ENCODE results near the gene KICS2.

Gene KICS2

DNA sequence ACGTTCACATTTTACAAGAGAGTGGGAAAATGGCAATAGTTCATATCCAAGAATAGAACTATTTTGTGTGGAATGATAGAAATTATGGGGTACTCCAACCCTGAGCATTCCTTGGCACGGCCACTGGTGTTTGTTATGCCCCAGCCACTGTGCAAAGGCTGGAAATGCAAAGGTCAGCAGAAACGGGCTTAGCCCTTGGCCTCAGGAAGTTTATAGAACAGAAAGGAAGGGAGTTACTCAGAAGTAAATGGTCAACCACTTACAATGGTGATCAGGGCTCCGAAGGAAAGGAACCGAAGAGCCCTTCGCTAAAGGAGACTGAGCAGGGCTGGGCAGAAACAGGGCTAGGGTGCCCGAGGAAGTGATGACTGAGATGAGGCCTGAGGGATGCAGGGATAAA lies 45.1 kb downstream of the KICS2 start:
- Histone ChIP-seq H3K27ac (replicated peaks) (no peak overlapping the region), H3K27me3 (ENCODE audit: insufficient read depth, poor library complexity, severe bottlenecking) (no peaks in the 10 kb centered on the region), H3K4me3 (replicated peaks; ENCODE audit: insufficient read depth, low read length) (no peak overlapping the region)
- no peak for DNase-seq (ENCODE audit: low read depth in 1 of 2, low spot score in 1 of 2)
- TF ChIP-seq REST (IDR thresholded peaks at IDR 0.05; ENCODE audit: insufficient replicate concordance, low read depth), result no peak
- no peak for TF ChIP-seq POLR2AphosphoS5 (IDR thresholded peaks at IDR 0.05; ENCODE audit: low read depth)
- no peak for TF ChIP-seq SPI1 (IDR thresholded peaks at IDR 0.05; ENCODE audit: borderline replicate concordance, low read depth)
- TF ChIP-seq, protein P1, sequence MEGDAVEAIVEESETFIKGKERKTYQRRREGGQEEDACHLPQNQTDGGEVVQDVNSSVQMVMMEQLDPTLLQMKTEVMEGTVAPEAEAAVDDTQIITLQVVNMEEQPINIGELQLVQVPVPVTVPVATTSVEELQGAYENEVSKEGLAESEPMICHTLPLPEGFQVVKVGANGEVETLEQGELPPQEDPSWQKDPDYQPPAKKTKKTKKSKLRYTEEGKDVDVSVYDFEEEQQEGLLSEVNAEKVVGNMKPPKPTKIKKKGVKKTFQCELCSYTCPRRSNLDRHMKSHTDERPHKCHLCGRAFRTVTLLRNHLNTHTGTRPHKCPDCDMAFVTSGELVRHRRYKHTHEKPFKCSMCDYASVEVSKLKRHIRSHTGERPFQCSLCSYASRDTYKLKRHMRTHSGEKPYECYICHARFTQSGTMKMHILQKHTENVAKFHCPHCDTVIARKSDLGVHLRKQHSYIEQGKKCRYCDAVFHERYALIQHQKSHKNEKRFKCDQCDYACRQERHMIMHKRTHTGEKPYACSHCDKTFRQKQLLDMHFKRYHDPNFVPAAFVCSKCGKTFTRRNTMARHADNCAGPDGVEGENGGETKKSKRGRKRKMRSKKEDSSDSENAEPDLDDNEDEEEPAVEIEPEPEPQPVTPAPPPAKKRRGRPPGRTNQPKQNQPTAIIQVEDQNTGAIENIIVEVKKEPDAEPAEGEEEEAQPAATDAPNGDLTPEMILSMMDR (IDR thresholded peaks at IDR 0.05; ENCODE audit: insufficient read depth, low read length), result no peak
- no peak for TF ChIP-seq GABPA (IDR thresholded peaks at IDR 0.05; ENCODE audit: low read depth)

DNA sequence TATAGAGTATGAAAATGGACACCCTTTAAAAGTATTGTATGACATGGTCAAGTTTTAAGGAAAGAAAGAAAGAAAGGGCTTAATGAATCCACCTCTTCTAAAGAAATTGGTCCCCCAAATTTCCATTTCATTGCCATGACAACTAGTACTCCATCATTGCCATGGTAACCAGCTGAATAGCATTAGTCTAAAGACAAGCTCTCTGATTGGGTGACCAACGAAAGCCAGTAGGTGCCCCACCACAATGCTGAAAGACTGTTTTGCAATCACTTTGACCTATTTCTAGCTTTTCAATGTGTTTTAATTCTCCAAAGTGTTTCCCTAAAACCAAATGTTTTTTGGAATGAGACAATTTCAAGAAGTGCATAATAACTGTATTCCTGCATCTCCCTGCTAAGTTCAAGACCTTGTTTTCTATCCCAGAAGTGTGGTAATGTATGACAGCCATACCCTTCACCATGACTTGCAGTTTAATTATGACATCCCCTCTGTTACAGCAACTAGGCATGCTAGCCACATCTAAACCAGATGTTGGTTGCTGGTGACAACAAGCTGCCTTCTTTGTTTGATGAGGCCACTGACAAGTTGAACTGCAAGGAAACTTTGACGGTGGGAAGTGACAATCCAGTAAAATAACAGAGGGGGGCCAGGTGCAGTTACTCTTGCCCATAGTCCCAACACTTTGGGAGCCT lies 46.7 kb downstream of the KICS2 start:
- peak overlapping the region; percentile 47 for H3K27ac ChIP-seq (replicated peaks)
- DNase-seq (ENCODE audit: low read depth in 1 of 2, low spot score in 1 of 2), result peak; percentile 68 to 82
- H3K27me3 ChIP-seq (ENCODE audit: insufficient read depth, poor library complexity, severe bottlenecking), result no peaks in the 10 kb centered on the region
- TF ChIP-seq SPI1 (IDR thresholded peaks at IDR 0.05; ENCODE audit: borderline replicate concordance, low read depth) (no peak), REST (IDR thresholded peaks at IDR 0.05; ENCODE audit: insufficient replicate concordance, low read depth) (no peak), GABPA (IDR thresholded peaks at IDR 0.05; ENCODE audit: low read depth) (no peak), POLR2AphosphoS5 (IDR thresholded peaks at IDR 0.05; ENCODE audit: low read depth) (no peak)
- H3K4me3 ChIP-seq (replicated peaks; ENCODE audit: insufficient read depth, low read length), result no peak overlapping the region

DNA sequence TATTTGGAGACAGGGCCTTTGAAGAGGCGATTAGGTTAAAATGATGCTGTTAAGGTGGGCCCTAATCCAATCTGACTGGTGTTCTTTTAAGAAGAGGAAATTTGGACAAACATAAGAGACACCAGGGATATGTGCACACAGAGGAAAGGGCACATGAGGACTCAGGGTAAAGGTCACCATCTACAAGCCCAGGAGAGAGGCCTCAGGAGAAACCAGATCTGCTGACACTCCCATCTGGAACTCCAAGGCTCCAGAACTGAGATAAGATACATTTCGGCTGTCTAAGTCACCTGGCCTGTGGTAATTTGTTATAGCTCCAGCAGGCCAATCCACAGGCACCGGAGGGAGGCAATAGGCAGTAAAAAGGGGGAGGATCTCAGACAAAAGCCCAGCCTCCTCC lies 48.6 kb downstream of the KICS2 start:
- DNase-seq (ENCODE audit: low read depth in 1 of 2, low spot score in 1 of 2), result no peak
- no peak overlapping the region for H3K27ac ChIP-seq (replicated peaks)
- TF ChIP-seq SPI1 (IDR thresholded peaks at IDR 0.05; ENCODE audit: borderline replicate concordance, low read depth) (no peak), REST (IDR thresholded peaks at IDR 0.05; ENCODE audit: insufficient replicate concordance, low read depth) (no peak), GABPA (IDR thresholded peaks at IDR 0.05; ENCODE audit: low read depth) (no peak), POLR2AphosphoS5 (IDR thresholded peaks at IDR 0.05; ENCODE audit: low read depth) (no peak)
- TF ChIP-seq, protein P1 (IDR thresholded peaks at IDR 0.05; ENCODE audit: insufficient read depth, low read length), result no peak
- no peak overlapping the region for H3K4me3 ChIP-seq (replicated peaks; ENCODE audit: insufficient read depth, low read length)
- H3K27me3 ChIP-seq (ENCODE audit: insufficient read depth, poor library complexity, severe bottlenecking), result no peaks in the 10 kb centered on the region

All from HL-60 (cell line).